IMR-90 (cell line): ENCODE results near the gene RHCE. TPM values are rescaled to one million over a fixed set of nuclear protein-coding genes. Genes with fewer than 3 reads are reported as not detected.

Experiments
- ATAC-seq: fragments of 200-7000 bp; cut with Tn5 transposase; 2 replicates; pipeline ENCODE4 v1.9.1; 2020; ENCODE audit warnings: low read depth, mild to moderate bottlenecking, moderate library complexity
- BruUV-seq: library from RNA; stranded (reverse); fragments of 400-500 nt; replicated peaks from 2 replicates; lab custom pipeline; 2021; lab: Mats Ljungman, UMichigan
- CTCF ChIA-PET: fragments of 300-600 bp; formaldehyde crosslinking; extraction: SDS; loops from one replicate; lab custom pipeline; 2021; ENCODE audit warnings: antibody characterized with exemption; lab: Yijun Ruan, JAX
- POLR2A ChIA-PET: fragments of 300-600 bp; sonication (Branson Sonifier 250); formaldehyde crosslinking; loops from one replicate; lab custom pipeline; 2022; ENCODE audit warnings: antibody characterized with exemption; ENCODE audit not compliant: unreplicated experiment; lab: Charles Lee
- DNase-seq: peaks from one replicate; pipeline ENCODE4 v3.0.0; 2013
- H2AFZ ChIP-seq: replicated peaks from 2 replicates; pipeline ENCODE3; 2013; ENCODE audit warnings: low read length, mild to moderate bottlenecking; ENCODE audit not compliant: poor library complexity
- H2AK5ac ChIP-seq: 2 replicates; pipeline ENCODE4 v1.6.1; 2013; ENCODE audit warnings: low read depth, low read length, inconsistent platforms
- H2AK9ac ChIP-seq: replicated peaks from 2 replicates; pipeline ENCODE3; 2013; ENCODE audit warnings: mild to moderate bottlenecking, low read depth, low read length, moderate library complexity; ENCODE audit not compliant: poor library complexity
- H2BK120ac ChIP-seq: 2 replicates; pipeline ENCODE4 v1.6.1; 2013; ENCODE audit warnings: low read depth, low read length, inconsistent platforms
- H2BK15ac ChIP-seq: 3 replicates; pipeline ENCODE4 v1.6.1; 2013; ENCODE audit warnings: low read depth, low read length, inconsistent platforms
- H2BK20ac ChIP-seq: 2 replicates; pipeline ENCODE4 v1.6.1; 2013; ENCODE audit warnings: low read depth, mild to moderate bottlenecking, inconsistent platforms, low read length, moderate library complexity
- H2BK5ac ChIP-seq: 2 replicates; pipeline ENCODE4 v1.6.1; 2013; ENCODE audit warnings: mild to moderate bottlenecking, low read depth, low read length, inconsistent platforms; ENCODE audit not compliant: poor library complexity, severe bottlenecking
- H3K14ac ChIP-seq: replicated peaks from 2 replicates; pipeline ENCODE4 v1.6.1; 2013; ENCODE audit warnings: low read depth, low read length, inconsistent platforms
- H3K18ac ChIP-seq: 2 replicates; pipeline ENCODE4 v1.6.1; 2013; ENCODE audit warnings: low read depth, low read length, control low read depth
- H3K23ac ChIP-seq: 2 replicates; pipeline ENCODE4 v1.6.1; 2013; ENCODE audit warnings: low read depth, low read length, inconsistent platforms
- H3K27ac ChIP-seq: 2 replicates; pipeline ENCODE4 v1.5.1; 2013; ENCODE audit warnings: mild to moderate bottlenecking, control low read depth, low read length; ENCODE audit not compliant: insufficient read depth
- H3K27me3 ChIP-seq: 2 replicates; pipeline ENCODE4 v1.6.1; 2013; ENCODE audit warnings: low read length; ENCODE audit not compliant: control insufficient read depth, insufficient read depth
- H3K36me3 ChIP-seq: 2 replicates; pipeline ENCODE4 v1.6.1; 2013; ENCODE audit warnings: low read length, mixed read lengths; ENCODE audit not compliant: control insufficient read depth, insufficient read depth
- H3K4ac ChIP-seq: 2 replicates; pipeline ENCODE4 v1.6.1; 2013; ENCODE audit warnings: low read depth, low read length, inconsistent platforms
- H3K4me1 ChIP-seq: 2 replicates; pipeline ENCODE4 v1.6.1; 2013; ENCODE audit warnings: low read length, mixed read lengths; ENCODE audit not compliant: control insufficient read depth, insufficient read depth
- H3K4me2 ChIP-seq: 2 replicates; pipeline ENCODE4 v1.6.1; 2013; ENCODE audit warnings: low read depth, mild to moderate bottlenecking, control low read depth, low read length, moderate library complexity
- H3K4me3 ChIP-seq: 2 replicates; pipeline ENCODE4 v1.5.1; 2013; ENCODE audit warnings: low read depth, mild to moderate bottlenecking, control low read depth, low read length, moderate library complexity; ENCODE audit not compliant: insufficient read depth
- H3K56ac ChIP-seq: 2 replicates; pipeline ENCODE4 v1.6.1; 2013; ENCODE audit warnings: low read length, inconsistent platforms; ENCODE audit not compliant: insufficient read depth; ENCODE audit errors: extremely low read depth
- H3K79me1 ChIP-seq, 2 experiments: 2 replicates each; pipeline ENCODE4 v1.6.1; 2013; ENCODE audit warnings: low read length in 2 of 2, inconsistent platforms in 1 of 2, low read depth in 1 of 2
- H3K9ac ChIP-seq: 2 replicates; pipeline ENCODE4 v1.6.1; 2013; ENCODE audit warnings: low read depth, low read length, control low read depth
- H3K9me1 ChIP-seq: 2 replicates; pipeline ENCODE4 v1.6.1; 2013; ENCODE audit warnings: low read length, inconsistent platforms; ENCODE audit not compliant: insufficient read depth
- H3K9me3 ChIP-seq: 2 replicates; pipeline ENCODE4 v1.6.1; 2013; ENCODE audit warnings: low read length; ENCODE audit not compliant: control insufficient read depth, insufficient read depth
- H4K20me1 ChIP-seq: 2 replicates; pipeline ENCODE4 v1.6.1; 2013; ENCODE audit warnings: low read length, inconsistent platforms; ENCODE audit not compliant: insufficient read depth
- H4K5ac ChIP-seq: 2 replicates; pipeline ENCODE4 v1.6.1; 2013; ENCODE audit warnings: mild to moderate bottlenecking, low read depth, low read length, control low read depth
- H4K8ac ChIP-seq, 2 experiments: 2 replicates each; pipeline ENCODE4 v1.6.1; 2013; ENCODE audit warnings: low read depth in 2 of 2, low read length in 2 of 2, control low read depth in 1 of 2, inconsistent platforms in 1 of 2
- H4K91ac ChIP-seq: 2 replicates; pipeline ENCODE4 v1.6.1; 2013; ENCODE audit warnings: low read depth, low read length, inconsistent platforms; ENCODE audit not compliant: insufficient read depth
- BHLHE40 ChIP-seq: fragments of 150-350 bp; IDR thresholded peaks from 2 replicates; pipeline ENCODE4 v1.6.1; 2016; ENCODE audit warnings: mild to moderate bottlenecking, low read depth, low read length
- CEBPB ChIP-seq: IDR thresholded peaks from 2 replicates; pipeline ENCODE4 v1.6.1; 2012; ENCODE audit warnings: low read depth, low read length, improper control_type of control experiment
- CHD1 ChIP-seq: IDR thresholded peaks from 2 replicates; pipeline ENCODE4 v1.6.1; 2012; ENCODE audit warnings: low read depth, low read length, improper control_type of control experiment
- FOS ChIP-seq: fragments of 150-350 bp; IDR thresholded peaks from 2 replicates; pipeline ENCODE4 v1.6.1; 2016; ENCODE audit warnings: low read depth, low read length
- MAFK ChIP-seq: IDR thresholded peaks from 2 replicates; pipeline ENCODE4 v1.6.1; 2012; ENCODE audit warnings: low read depth, low read length, improper control_type of control experiment
- MAZ ChIP-seq: IDR thresholded peaks from 2 replicates; pipeline ENCODE4 v1.6.1; 2012; ENCODE audit warnings: low read depth, mild to moderate bottlenecking, low read length, improper control_type of control experiment, moderate library complexity, borderline replicate concordance
- MXI1 ChIP-seq: IDR thresholded peaks from 2 replicates; pipeline ENCODE4 v1.6.1; 2012; ENCODE audit warnings: low read depth, mild to moderate bottlenecking, low read length, moderate library complexity, borderline replicate concordance
- NFE2L2 ChIP-seq: fragments of 150-350 bp; IDR thresholded peaks from 2 replicates; pipeline ENCODE4 v1.6.1; 2016; ENCODE audit warnings: low read depth, mild to moderate bottlenecking, low read length
- RAD21 ChIP-seq: IDR thresholded peaks from 2 replicates; pipeline ENCODE4 v1.6.1; 2012; ENCODE audit warnings: low read length, improper control_type of control experiment
- RCOR1 ChIP-seq: IDR thresholded peaks from 2 replicates; pipeline ENCODE4 v1.6.1; 2012; ENCODE audit warnings: mild to moderate bottlenecking, low read length, improper control_type of control experiment; ENCODE audit not compliant: insufficient replicate concordance
- SMC3 ChIP-seq: fragments of 150-350 bp; IDR thresholded peaks from 2 replicates; pipeline ENCODE4 v1.6.1; 2016; ENCODE audit warnings: low read depth, mild to moderate bottlenecking, antibody characterized with exemption, low read length, moderate library complexity
- WGBS, 2 experiments: methylation state at CpG; one replicate each; pipeline versions ENCODE4 v1.1.5 to v1.1.7; 2013; ENCODE audit warnings: missing lambda C conversion rate in 2 of 2; ENCODE audit not compliant: insufficient read length in 1 of 2; ENCODE audit errors: extremely low coverage in 2 of 2; 5-methylcytosine and 5-hydroxymethylcytosine counted together
- dilution Hi-C: fragments of 300-500 bp; cut with HindIII; formaldehyde crosslinking; loops from one replicate; pipeline ENCODE4 v1.14.3; 2018; ENCODE audit warnings: low sequenced_read_pairs; ENCODE audit not compliant: unreplicated experiment
- in situ Hi-C: fragments of 300-500 bp; cut with MboI; formaldehyde crosslinking; loops from 3 replicates; pipeline ENCODE4 v1.14.3; 2019; ENCODE audit warnings: low sequenced_read_pairs, inconsistent platforms, mixed read lengths
- intact Hi-C: fragments of 100-400 bp; cut with micrococcal nuclease; formaldehyde crosslinking; loops from 2 replicates; pipeline ENCODE4 v1.10.0; 2022
- polyA plus RNA-seq, 3 experiments: library from polyadenylated mRNA; depleted of rRNA; stranded (reverse); fragments of >200 nt; gene quantifications; 2 replicates each; pipeline ENCODE4 v1.2.3, GENCODE V29; 2012; ENCODE audit warnings: low replicate concordance in 1 of 3
- total RNA-seq: library from RNA; depleted of rRNA; stranded (reverse); fragments of >200 nt; gene quantifications from 2 replicates; pipeline ENCODE4 v1.2.3, GENCODE V29; 2012
- TF ChIP-seq, protein P1 (sequence below): conservative IDR thresholded peaks from 2 replicates; pipeline ENCODE4 v1.5.1; 2012; ENCODE audit warnings: mild to moderate bottlenecking, low read depth, low read length, improper control_type of control experiment
- TF ChIP-seq, protein P2 (sequence below): fragments of 150-350 bp; IDR thresholded peaks from 2 replicates; pipeline ENCODE4 v1.6.1; 2017; ENCODE audit warnings: mild to moderate bottlenecking, antibody characterized with exemption, low read length, low read depth

RHCE gene
- total and polyA plus RNA-seq, 2 of the 4 experiments (the other 2 are of a cell fraction), result 0.54 to 0.62 TPM

DNA sequence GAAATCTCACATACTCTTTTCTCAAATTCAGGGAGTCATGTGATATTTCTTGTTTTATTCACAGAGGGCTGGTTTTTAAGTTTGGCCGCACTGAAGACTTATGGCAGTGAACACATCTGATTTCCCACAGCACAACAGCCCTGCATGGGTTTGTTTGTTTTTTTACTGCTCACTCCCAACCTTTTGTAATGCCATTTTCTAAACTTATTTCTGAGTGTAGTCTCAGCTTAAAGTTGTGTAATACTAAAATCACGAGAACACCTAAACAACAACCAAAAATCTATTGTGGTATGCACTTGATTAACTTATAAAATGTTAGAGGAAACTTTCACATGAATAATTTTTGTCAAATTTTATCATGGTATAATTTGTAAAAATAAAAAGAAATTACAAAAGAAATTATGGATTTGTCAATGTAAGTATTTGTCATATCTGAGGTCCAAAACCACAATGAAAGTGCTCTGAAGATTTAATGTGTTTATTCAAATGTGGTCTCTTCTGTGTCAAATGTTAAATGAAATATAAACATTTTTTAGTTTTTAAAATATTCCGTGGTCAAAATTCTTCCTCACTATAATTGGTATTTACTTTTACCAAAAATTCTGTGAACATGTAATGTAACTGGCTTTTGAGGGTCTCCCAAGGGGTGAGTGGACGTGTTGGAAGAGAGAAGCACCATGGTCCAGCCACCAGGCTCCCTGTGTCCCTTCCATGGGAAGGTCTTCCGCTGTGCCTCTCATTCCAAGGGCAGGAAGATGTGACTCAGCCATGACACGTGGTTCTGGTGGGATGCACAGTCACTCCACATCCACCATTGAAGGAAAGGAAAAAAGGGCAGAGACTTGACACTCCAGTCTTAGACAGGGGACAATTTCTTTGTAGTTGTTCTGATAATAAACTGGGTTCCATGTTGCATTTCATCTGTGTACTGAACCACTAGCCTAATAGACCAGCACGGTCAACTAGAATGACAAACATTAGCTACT lies 59.7 kb downstream of the RHCE start:
- no peak overlapping the region for H3K56ac ChIP-seq
- peak overlapping the region; percentile 74; the same call in 1 of the 2 replicates for H3K14ac ChIP-seq
- H2BK5ac ChIP-seq, result peak overlapping the region; percentile 75
- peak overlapping the region; percentile 48 for H4K91ac ChIP-seq
- dilution Hi-C loops, result no loop called here
- peak overlapping the region; percentile 44; the same call in 1 of the 2 replicates for H3K18ac ChIP-seq
- peak overlapping the region; percentile 26; the same call in 1 of the 3 replicates for H2BK15ac ChIP-seq
- H2AK9ac ChIP-seq, result no peak overlapping the region
- BruUV-seq, result TSS peak; percentile 81
- in situ Hi-C loops, result no loop called here
- H3K4me1 ChIP-seq, result peaks cover 9% of the 10 kb centered on the region
- peaks cover 10 to 39% of the 10 kb centered on the region in 2 experiments; a peak in 3 of 4 replicates for H3K79me1 ChIP-seq
- peak overlapping the region in 1 of 2 experiments; percentile 52; a peak in 1 of 4 replicates for H4K8ac ChIP-seq
- ChIA-PET POLR2A (no interaction called here), CTCF (no interaction called here)
- no peak overlapping the region for H2AFZ ChIP-seq
- no peak overlapping the region for H3K4me3 ChIP-seq
- peaks cover 18% of the 10 kb centered on the region for H3K9me1 ChIP-seq
- H3K9ac ChIP-seq, result no peak overlapping the region
- no CpG with 5 or more reads among the region's 7 CpGs for WGBS, 2 experiments
- H2BK120ac ChIP-seq, result peak overlapping the region; percentile 68
- peak overlapping the region; percentile 82 for H3K4ac ChIP-seq
- H2AK5ac ChIP-seq, result peak overlapping the region; percentile 14
- H4K5ac ChIP-seq, result no peak overlapping the region
- intact Hi-C loops, result no loop called here
- peak overlapping the region; percentile 84 for H2BK20ac ChIP-seq
- no peak overlapping the region for H3K27ac ChIP-seq
- ATAC-seq (peak; percentile 72), DNase-seq (peak; percentile 87)
- H4K20me1 ChIP-seq, result peaks cover 3% of the 10 kb centered on the region; the same call in 1 of the 2 replicates
- peaks cover 20% of the 10 kb centered on the region for H3K36me3 ChIP-seq
- TF ChIP-seq RAD21 (0 out of 2 replicates have a peak, but pooled peaks have one; percentile 7), SMC3 (no peak), NFE2L2 (peak; percentile 63; the same call in 1 of the 2 replicates), MAZ (no peak), CEBPB (peak; percentile 84), MXI1 (peak; percentile 47; the same call in 1 of the 2 replicates), FOS (peak; percentile 60), RCOR1 (peak; percentile 49), CHD1 (no peak), BHLHE40 (no peak), MAFK (0 out of 2 replicates have a peak, but pooled peaks have one; percentile 3)
- TF ChIP-seq, protein P1, sequence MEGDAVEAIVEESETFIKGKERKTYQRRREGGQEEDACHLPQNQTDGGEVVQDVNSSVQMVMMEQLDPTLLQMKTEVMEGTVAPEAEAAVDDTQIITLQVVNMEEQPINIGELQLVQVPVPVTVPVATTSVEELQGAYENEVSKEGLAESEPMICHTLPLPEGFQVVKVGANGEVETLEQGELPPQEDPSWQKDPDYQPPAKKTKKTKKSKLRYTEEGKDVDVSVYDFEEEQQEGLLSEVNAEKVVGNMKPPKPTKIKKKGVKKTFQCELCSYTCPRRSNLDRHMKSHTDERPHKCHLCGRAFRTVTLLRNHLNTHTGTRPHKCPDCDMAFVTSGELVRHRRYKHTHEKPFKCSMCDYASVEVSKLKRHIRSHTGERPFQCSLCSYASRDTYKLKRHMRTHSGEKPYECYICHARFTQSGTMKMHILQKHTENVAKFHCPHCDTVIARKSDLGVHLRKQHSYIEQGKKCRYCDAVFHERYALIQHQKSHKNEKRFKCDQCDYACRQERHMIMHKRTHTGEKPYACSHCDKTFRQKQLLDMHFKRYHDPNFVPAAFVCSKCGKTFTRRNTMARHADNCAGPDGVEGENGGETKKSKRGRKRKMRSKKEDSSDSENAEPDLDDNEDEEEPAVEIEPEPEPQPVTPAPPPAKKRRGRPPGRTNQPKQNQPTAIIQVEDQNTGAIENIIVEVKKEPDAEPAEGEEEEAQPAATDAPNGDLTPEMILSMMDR, result no peak
- TF ChIP-seq, protein P2, sequence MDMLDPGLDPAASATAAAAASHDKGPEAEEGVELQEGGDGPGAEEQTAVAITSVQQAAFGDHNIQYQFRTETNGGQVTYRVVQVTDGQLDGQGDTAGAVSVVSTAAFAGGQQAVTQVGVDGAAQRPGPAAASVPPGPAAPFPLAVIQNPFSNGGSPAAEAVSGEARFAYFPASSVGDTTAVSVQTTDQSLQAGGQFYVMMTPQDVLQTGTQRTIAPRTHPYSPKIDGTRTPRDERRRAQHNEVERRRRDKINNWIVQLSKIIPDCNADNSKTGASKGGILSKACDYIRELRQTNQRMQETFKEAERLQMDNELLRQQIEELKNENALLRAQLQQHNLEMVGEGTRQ, result peak; percentile 86
- no peaks in the 10 kb centered on the region for H3K27me3 ChIP-seq
- peak overlapping the region; percentile 55; the same call in 1 of the 2 replicates for H3K4me2 ChIP-seq
- peak overlapping the region; percentile 87 for H3K23ac ChIP-seq
- no peaks in the 10 kb centered on the region for H3K9me3 ChIP-seq
